OCI-LY7 (cell line): ENCODE measurements around the gene TMED1. TPM values are rescaled to one million over a fixed set of nuclear protein-coding genes. Genes with fewer than 3 reads are reported as not detected.

Experiments used
- BruUV-seq: library from RNA; stranded (reverse); fragments of 400-500 nt; replicated peaks from 2 replicates; lab custom pipeline; 2021; lab: Mats Ljungman, UMichigan
- CTCF ChIA-PET: fragments of 300-600 bp; sonication (Branson Sonifier 250); formaldehyde crosslinking; loops from one replicate; lab custom pipeline; 2022; ENCODE audit warnings: antibody characterized with exemption; ENCODE audit not compliant: unreplicated experiment; lab: Charles Lee
- POLR2A ChIA-PET: fragments of 300-600 bp; sonication (Branson Sonifier 250); formaldehyde crosslinking; loops from one replicate; lab custom pipeline; 2022; ENCODE audit warnings: antibody characterized with exemption; lab: Charles Lee
- DNase-seq: peaks from one replicate; pipeline ENCODE4 v3.0.0-alpha.2; 2015; ENCODE audit warnings: low spot score
- H2AFZ ChIP-seq: fragments of 200-600 bp; sonication (generic), shearing (Covaris generic); 2 replicates; pipeline ENCODE4 v1.6.1; 2014; ENCODE audit warnings: mild to moderate bottlenecking, antibody characterized with exemption, low read length, moderate library complexity
- H3K27ac ChIP-seq: fragments of 200-600 bp; sonication (generic); 2 replicates; pipeline ENCODE4 v1.5.1; 2014; ENCODE audit warnings: mixed run types, low read depth, mild to moderate bottlenecking, moderate library complexity, low read length, inconsistent platforms; ENCODE audit not compliant: poor library complexity, severe bottlenecking
- H3K36me3 ChIP-seq: fragments of 200-600 bp; sonication (generic); 2 replicates; pipeline ENCODE4 v1.6.1; 2014; ENCODE audit warnings: mild to moderate bottlenecking, antibody characterized with exemption, low read length, moderate library complexity, mixed read lengths; ENCODE audit not compliant: insufficient read depth
- H3K4me1 ChIP-seq: fragments of 200-600 bp; sonication (generic); 2 replicates; pipeline ENCODE4 v1.5.1; 2014; ENCODE audit warnings: mild to moderate bottlenecking, low read length; ENCODE audit not compliant: insufficient read depth, poor library complexity, severe bottlenecking
- H3K4me2 ChIP-seq: fragments of 200-600 bp; sonication (generic); 2 replicates; pipeline ENCODE4 v1.6.1; 2014; ENCODE audit warnings: mild to moderate bottlenecking, low read length
- H3K4me3 ChIP-seq: fragments of 200-600 bp; sonication (generic); 2 replicates; pipeline ENCODE4 v1.5.1; 2014; ENCODE audit warnings: mild to moderate bottlenecking, low read depth, low read length; ENCODE audit not compliant: poor library complexity, severe bottlenecking
- H3K79me2 ChIP-seq: fragments of 200-600 bp; sonication (generic); 2 replicates; pipeline ENCODE4 v1.6.1; 2016; ENCODE audit warnings: low read depth, mild to moderate bottlenecking, low read length, moderate library complexity, mixed read lengths; ENCODE audit not compliant: insufficient read depth
- H3K9me2 ChIP-seq: fragments of 200-600 bp; sonication (generic); 2 replicates; pipeline ENCODE4 v1.6.1; 2016; ENCODE audit warnings: mild to moderate bottlenecking, low read length, mixed read lengths; ENCODE audit not compliant: insufficient read depth
- H3K9me3 ChIP-seq: fragments of 200-600 bp; sonication (generic); 2 replicates; pipeline ENCODE4 v1.6.1; 2014; ENCODE audit warnings: mild to moderate bottlenecking, mixed run types, low read length, mixed read lengths
- H4K20me1 ChIP-seq: fragments of 200-600 bp; sonication (generic); 2 replicates; pipeline ENCODE4 v1.6.1; 2014; ENCODE audit warnings: mild to moderate bottlenecking, antibody characterized with exemption, low read length, moderate library complexity, mixed read lengths; ENCODE audit not compliant: insufficient read depth
- CTCF ChIP-seq: fragments of 200-600 bp; sonication (generic); conservative IDR thresholded peaks from 2 replicates; pipeline ENCODE4 v1.5.1; 2014; ENCODE audit warnings: mild to moderate bottlenecking, antibody characterized with exemption, low read length, moderate library complexity, mixed read lengths
- EZH2phosphoT487 ChIP-seq: fragments of 200-600 bp; sonication (generic); IDR thresholded peaks from 2 replicates; pipeline ENCODE4 v1.6.1; 2018; ENCODE audit warnings: low read depth, borderline replicate concordance, mild to moderate bottlenecking, mixed run types, antibody characterized with exemption, low read length, moderate library complexity, mixed read lengths
- intact Hi-C: fragments of 100-400 bp; cut with micrococcal nuclease; formaldehyde crosslinking; loops from one replicate; pipeline ENCODE4 v1.10.0; 2022; ENCODE audit not compliant: unreplicated experiment
- total RNA-seq, 2 experiments: library from RNA; depleted of rRNA in 1 of 2; stranded (reverse); fragments of >200 nt in 1 of 2; shearing (Covaris generic) in 1 of 2; gene quantifications; 2 replicates each; pipeline ENCODE4 v1.2.3, GENCODE V29; 2014 to 2022

The TMED1 gene
- total RNA-seq, 2 experiments from 2014 or later = 13.2 to 22.5 TPM

DNA sequence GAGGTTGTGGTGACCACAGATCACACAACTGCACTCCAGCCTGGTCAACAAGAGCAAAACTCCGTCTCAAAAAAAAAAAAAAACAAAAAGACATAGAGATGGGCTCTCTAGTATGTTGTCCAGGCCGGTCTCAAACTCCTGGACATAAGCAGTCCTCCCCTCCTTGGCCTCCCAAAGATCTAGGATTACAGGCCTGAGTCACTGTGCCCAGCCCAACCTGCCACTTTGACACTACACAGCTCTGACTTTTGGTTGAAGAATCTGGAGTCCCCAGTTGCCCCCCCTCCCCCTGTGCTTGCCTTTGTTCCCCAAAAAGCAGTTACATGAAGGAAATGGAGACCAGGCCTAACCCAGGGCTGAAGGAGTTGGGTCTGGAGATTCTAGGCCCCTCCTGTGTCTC, 48.3 kb upstream of the TMED1 start:
- Histone ChIP-seq H3K27ac (no peak overlapping the region), H3K4me1 (peaks cover 52% of the 10 kb centered on the region), H3K9me3 (no peaks in the 10 kb centered on the region), H3K79me2 (peaks cover 83% of the 10 kb centered on the region), H3K9me2 (no peaks in the 10 kb centered on the region), H2AFZ (no peak overlapping the region), H3K36me3 (peaks cover 35% of the 10 kb centered on the region), H3K4me3 (no peak overlapping the region), H4K20me1 (no peaks in the 10 kb centered on the region), H3K4me2 (no peak overlapping the region)
- ChIA-PET POLR2A (no interaction called here), CTCF (no interaction called here)
- BruUV-seq = no TSS peak
- intact Hi-C loops = no loop called here
- no peak for DNase-seq
- no peak for TF ChIP-seq EZH2phosphoT487
- TF ChIP-seq CTCF = no peak

GRCh38 chr19:10882108-10882457, 46.1 kb upstream of the TMED1 start:
- H3K4me2 ChIP-seq = no peak overlapping the region
- H2AFZ ChIP-seq = no peak overlapping the region
- H3K4me3 ChIP-seq = no peak overlapping the region
- H3K9me2 ChIP-seq = no peaks in the 10 kb centered on the region
- no peak for TF ChIP-seq CTCF
- no peak for TF ChIP-seq EZH2phosphoT487
- no peak overlapping the region for H3K27ac ChIP-seq
- intact Hi-C loops = no loop called here
- H3K36me3 ChIP-seq = peaks cover 35% of the 10 kb centered on the region
- ChIA-PET POLR2A (no interaction called here), CTCF (interaction anchor here (0.5 kb wide), 1 partner anchor 59 kb away, joined by 3 read pairs; no protein-coding TSS in a partner anchor)
- H4K20me1 ChIP-seq = no peaks in the 10 kb centered on the region
- no TSS peak for BruUV-seq
- no peak for DNase-seq
- peaks cover 91% of the 10 kb centered on the region for H3K79me2 ChIP-seq
- peaks cover 52% of the 10 kb centered on the region for H3K4me1 ChIP-seq
- H3K9me3 ChIP-seq = no peaks in the 10 kb centered on the region

DNA sequence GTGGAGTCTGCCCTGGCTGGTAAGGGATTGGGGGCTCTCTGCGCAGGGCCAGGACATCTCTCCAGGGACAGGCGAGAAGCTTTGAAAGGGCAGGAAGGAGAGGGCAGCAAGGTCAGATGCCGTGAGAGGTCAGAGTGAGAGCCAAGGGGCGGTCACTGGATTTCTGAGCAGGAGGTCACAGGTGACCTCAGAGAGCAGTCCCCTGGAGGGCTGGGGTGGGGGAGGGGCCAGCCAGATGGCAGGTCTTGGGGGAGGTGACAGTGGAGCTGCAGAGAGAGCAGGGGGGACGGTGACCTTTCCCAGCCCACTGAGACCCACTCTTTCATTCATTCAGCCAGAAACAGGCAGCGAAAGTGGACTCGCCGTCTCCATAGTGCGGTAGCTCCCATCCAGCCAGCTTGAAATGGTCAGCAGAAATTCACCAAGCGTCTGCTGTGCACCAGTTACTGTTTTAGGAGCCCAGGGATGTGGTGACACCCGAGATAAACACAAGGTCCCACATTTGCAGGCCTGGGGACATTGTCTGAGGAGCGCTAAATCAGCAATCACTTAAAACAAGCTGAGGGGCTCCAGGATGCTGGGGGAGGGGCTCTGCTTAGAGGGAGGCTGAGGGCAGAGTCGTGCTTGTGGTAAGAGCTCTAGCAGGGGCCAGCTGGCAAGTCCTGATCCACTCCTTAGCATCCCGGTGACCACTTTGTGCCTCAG, 45.5 kb upstream of the TMED1 start:
- POLR2A ChIA-PET = no interaction called here
- H2AFZ ChIP-seq = no peak overlapping the region
- H4K20me1 ChIP-seq = no peaks in the 10 kb centered on the region
- no peak overlapping the region for H3K27ac ChIP-seq
- peaks cover 91% of the 10 kb centered on the region for H3K79me2 ChIP-seq
- H3K36me3 ChIP-seq = peaks cover 35% of the 10 kb centered on the region
- no peak overlapping the region for H3K4me3 ChIP-seq
- H3K4me2 ChIP-seq = no peak overlapping the region
- TF ChIP-seq EZH2phosphoT487 (no peak), CTCF (no peak)
- BruUV-seq = no TSS peak
- intact Hi-C loops = no loop called here
- H3K9me2 ChIP-seq = no peaks in the 10 kb centered on the region
- no peaks in the 10 kb centered on the region for H3K9me3 ChIP-seq
- CTCF ChIA-PET = interaction anchor here (0.5 kb wide), 1 partner anchor 60 kb away, joined by 3 read pairs; no protein-coding TSS in a partner anchor
- H3K4me1 ChIP-seq = peaks cover 52% of the 10 kb centered on the region
- DNase-seq = no peak
